ENCODE data around the gene ERC2. TPM values are rescaled to one million over a fixed set of nuclear protein-coding genes. Genes with fewer than 3 reads are reported as not detected.

Gene ERC2
- total and polyA plus RNA-seq, 2 of the 13 experiments (the other 11 are each of a cell fraction or from before 2014, with no cell fraction given) = 0.16 to 0.22 TPM

GRCh38 chr3:55714057-55714456 lies 754.2 kb downstream of the ERC2 start:
- no peaks in the 10 kb centered on the region for H3K4me1 ChIP-seq (ENCODE audit: insufficient read depth, low read length)
- intact Hi-C loops (cut with micrococcal nuclease; ENCODE audit: unreplicated experiment) (no loop called here), in situ Hi-C loops (cut with HindIII; ENCODE audit: extremely low pct_ligation_motif_present, low pct_unique_long_range_greater_than_20kb) (no loop called here)
- ChIA-PET POLR2A (no interaction called here), CTCF (ENCODE audit: low intra/inter-chr PET ratio, low total read pairs) (no interaction called here)
- no peak overlapping the region for H3K27ac ChIP-seq (ENCODE audit: extremely low read length, insufficient read depth, low read length)
- H3K27me3 ChIP-seq (ENCODE audit: control insufficient read depth in 1 of 2, insufficient read depth in 2 of 2, low read length in 2 of 2) = no peaks in the 10 kb centered on the region
- no peak overlapping the region for H2AFZ ChIP-seq (ENCODE audit: low read length)
- TF ChIP-seq SYNCRIP (IDR thresholded peaks at IDR 0.05; ENCODE audit: insufficient read depth, low read depth, low read length) (no peak), ZNF451 (CRISPR knock-in tag; IDR thresholded peaks at IDR 0.05) (no peak), ZFP36L1 (CRISPR knock-in tag; IDR thresholded peaks at IDR 0.05) (no peak), SRSF9 (IDR thresholded peaks at IDR 0.05; ENCODE audit: borderline replicate concordance, insufficient read depth, low read depth, low read length, poor library complexity, severe bottlenecking) (no peak), ZBTB25 (CRISPR knock-in tag; IDR thresholded peaks at IDR 0.05) (no peak), SNRNP70 (IDR thresholded peaks at IDR 0.05; ENCODE audit: low read depth, low read length) (no peak), U2AF1 (optimal IDR thresholded peaks at IDR 0.05; ENCODE audit: low read depth, low read length) (no peak), FOXA3 (CRISPR knock-in tag; IDR thresholded peaks at IDR 0.05) (no peak), TEF (CRISPR knock-in tag; IDR thresholded peaks at IDR 0.05) (no peak), ARID5B (CRISPR knock-in tag; IDR thresholded peaks at IDR 0.05) (no peak), PRDM4 (CRISPR knock-in tag; IDR thresholded peaks at IDR 0.05; ENCODE audit: borderline replicate concordance) (no peak), PBX3 (CRISPR knock-in tag; IDR thresholded peaks at IDR 0.05; ENCODE audit: borderline replicate concordance) (no peak), ZNF777 (CRISPR knock-in tag; IDR thresholded peaks at IDR 0.05) (no peak), WIZ (CRISPR knock-in tag; IDR thresholded peaks at IDR 0.05) (no peak), CHD4 (IDR thresholded peaks at IDR 0.05; ENCODE audit: borderline replicate concordance, low read length) (no peak)
- ATAC-seq (no peak), DNase-seq (ENCODE audit: low spot score) (no peak), FAIRE-seq (no peak)
- H3K4me3 ChIP-seq (replicated peaks in 1 of 3; ENCODE audit: insufficient read depth in 1 of 3, low read depth in 2 of 3, low read length in 3 of 3) = no peak overlapping the region
- no peak overlapping the region for H3K9ac ChIP-seq (ENCODE audit: insufficient read depth, low read depth, low read length)
- no peaks in the 10 kb centered on the region for H3K9me3 ChIP-seq (ENCODE audit: low read length)
- no TSS peak for BruUV-seq (replicated peaks)
- H4K20me1 ChIP-seq (ENCODE audit: insufficient read depth, low read length) = no peaks in the 10 kb centered on the region
- H3K4me2 ChIP-seq (ENCODE audit: low read depth, low read length) = no peak overlapping the region
- H3K79me2 ChIP-seq (ENCODE audit: insufficient read depth, low read length) = no peaks in the 10 kb centered on the region
- no peaks in the 10 kb centered on the region for H3K36me3 ChIP-seq (replicated peaks in 1 of 2; ENCODE audit: control insufficient read depth in 1 of 2, insufficient read depth in 2 of 2, low read length in 2 of 2)
